CD14-positive monocyte (primary cell): ENCODE measurements around the gene CDCP2. TPM values are rescaled to one million over a fixed set of nuclear protein-coding genes. Genes with fewer than 3 reads are reported as not detected.

Experiments
- DNase-seq, 3 donors: peaks; one replicate each; pipeline ENCODE4 v3.0.0-alpha.2; 2011 to 2022
- H2AFZ ChIP-seq: 2 replicates; pipeline ENCODE4 v1.6.0; 2012; ENCODE audit warnings: mild to moderate bottlenecking, low read depth, low read length, inconsistent platforms; ENCODE audit not compliant: insufficient read depth, poor library complexity, severe bottlenecking
- H3K27ac ChIP-seq, 2 donors: 1 replicate in 1 of 2; 2 replicates in 1 of 2; pipeline ENCODE4 v1.5.1; 2012 to 2013; ENCODE audit warnings: low read length in 2 of 2, control low read depth in 1 of 2, inconsistent platforms in 1 of 2, low read depth in 1 of 2, mild to moderate bottlenecking in 1 of 2
- H3K27me3 ChIP-seq, 2 donors: one replicate each; pipeline versions ENCODE4 v1.6.0 to v1.6.1; 2011 to 2013; ENCODE audit warnings: low read length in 2 of 2; ENCODE audit not compliant: control insufficient read depth in 2 of 2, insufficient read depth in 2 of 2
- H3K36me3 ChIP-seq, 2 donors: replicated peaks in 1 of 2; 1 replicate in 1 of 2; 2 replicates in 1 of 2; pipeline versions ENCODE4 v1.5.1 to v1.6.1; 2012 to 2013; ENCODE audit warnings: low read length in 2 of 2, control low read depth in 1 of 2, inconsistent platforms in 1 of 2, mild to moderate bottlenecking in 1 of 2; ENCODE audit not compliant: insufficient read depth in 2 of 2, control insufficient read depth in 1 of 2
- H3K4me1 ChIP-seq, 2 donors: 1 replicate in 1 of 2; 2 replicates in 1 of 2; pipeline versions ENCODE4 v1.5.1 to v1.6.1; 2012 to 2013; ENCODE audit warnings: low read length in 2 of 2, control low read depth in 1 of 2, inconsistent platforms in 1 of 2, mild to moderate bottlenecking in 1 of 2, moderate library complexity in 1 of 2; ENCODE audit not compliant: insufficient read depth in 2 of 2, control insufficient read depth in 1 of 2
- H3K4me2 ChIP-seq: replicated peaks from 2 replicates; pipeline ENCODE3; 2012; ENCODE audit warnings: low read length, moderate library complexity, mild to moderate bottlenecking; ENCODE audit not compliant: poor library complexity, severe bottlenecking; ENCODE audit errors: extremely low read depth
- H3K4me3 ChIP-seq, 3 experiments: fragments of 200-600 bp in 1 of 3; sonication (generic) in 1 of 3; replicated peaks in 1 of 3; 1 replicate in 2 of 3; 2 replicates in 1 of 3; pipeline ENCODE4 v1.5.1; 2011 to 2013; ENCODE audit warnings: low read length in 3 of 3, mild to moderate bottlenecking in 3 of 3, control low read depth in 2 of 3, low read depth in 2 of 3, inconsistent platforms in 1 of 3, moderate library complexity in 1 of 3
- H3K79me2 ChIP-seq: 2 replicates; pipeline ENCODE4 v1.6.0; 2012; ENCODE audit warnings: mild to moderate bottlenecking, control low read depth, inconsistent platforms, low read length, moderate library complexity; ENCODE audit not compliant: insufficient read depth
- H3K9ac ChIP-seq: 2 replicates; pipeline ENCODE4 v1.6.0; 2017; ENCODE audit warnings: low read length, mild to moderate bottlenecking; ENCODE audit not compliant: insufficient read depth, poor library complexity, severe bottlenecking
- H3K9me3 ChIP-seq, 2 donors: replicated peaks in 1 of 2; 1 replicate in 1 of 2; 2 replicates in 1 of 2; pipeline versions ENCODE4 v1.5.1 to v1.6.1; 2012 to 2013; ENCODE audit warnings: low read length in 2 of 2, control low read depth in 1 of 2; ENCODE audit not compliant: control insufficient read depth in 1 of 2, insufficient read depth in 1 of 2
- H4K20me1 ChIP-seq: 2 replicates; pipeline ENCODE4 v1.6.0; 2012; ENCODE audit warnings: mild to moderate bottlenecking, low read length, control low read depth, moderate library complexity; ENCODE audit not compliant: insufficient read depth
- H3K27ac Mint-ChIP-seq, 7 donors: one replicate each; pipeline ENCODE4 v1.8.0; 2020; ENCODE audit warnings: mild to moderate bottlenecking in 7 of 7, mixed read lengths in 7 of 7, moderate library complexity in 6 of 7, inconsistent platforms in 2 of 7
- H3K27me3 Mint-ChIP-seq, 3 donors: one replicate each; pipeline ENCODE4 v1.8.0; 2021 to 2022; ENCODE audit warnings: low read depth in 3 of 3, mild to moderate bottlenecking in 3 of 3, mixed read lengths in 3 of 3, moderate library complexity in 3 of 3, inconsistent platforms in 1 of 3
- H3K36me3 Mint-ChIP-seq, 2 donors: one replicate each; pipeline ENCODE4 v1.8.0; 2020; ENCODE audit warnings: mixed read lengths in 2 of 2, inconsistent platforms in 1 of 2, mild to moderate bottlenecking in 1 of 2
- H3K4me1 Mint-ChIP-seq: one replicate; pipeline ENCODE4 v1.8.0; 2020; ENCODE audit warnings: mild to moderate bottlenecking, mixed read lengths
- H3K4me3 Mint-ChIP-seq, 2 donors: one replicate each; pipeline ENCODE4 v1.8.0; 2020; ENCODE audit warnings: mild to moderate bottlenecking in 2 of 2, mixed read lengths in 2 of 2, moderate library complexity in 1 of 2
- H3K9me3 Mint-ChIP-seq, 7 donors: one replicate each; pipeline ENCODE4 v1.8.0; 2020 to 2022; ENCODE audit warnings: mixed read lengths in 7 of 7, mild to moderate bottlenecking in 6 of 7, moderate library complexity in 6 of 7, inconsistent platforms in 2 of 7
- CTCF ChIP-seq: fragments of 200-600 bp; IDR thresholded peaks from one replicate; pipeline ENCODE4 v1.8.0; 2022; ENCODE audit warnings: antibody characterized with exemption, mild to moderate bottlenecking
- WGBS: methylation state at CpG from one replicate; pipeline ENCODE4 v1.1.5; 2013; ENCODE audit warnings: missing lambda C conversion rate; ENCODE audit not compliant: insufficient coverage; 5-methylcytosine and 5-hydroxymethylcytosine counted together
- intact Hi-C, 2 donors: fragments of 100-400 bp; cut with micrococcal nuclease; formaldehyde crosslinking; loops; one replicate each; pipeline versions ENCODE4 v1.15.0 to v1.15.1; 2023
- polyA plus RNA-seq, 3 donors: library from polyadenylated mRNA; depleted of rRNA in 1 of 3; unstranded in 2 of 3; stranded (reverse) in 1 of 3; fragments of 300-500 nt in 2 of 3; fragments of >200 nt in 1 of 3; fragmentation: Illumina TruSeq in 2 of 3; gene quantifications; 1 replicate in 2 of 3; 2 replicates in 1 of 3; pipeline ENCODE4 v1.2.3, GENCODE V29; 2012 to 2021

CDCP2 gene
- polyA plus RNA-seq, 3 donors, result 0.09 TPM; not detected in 2

GRCh38 chr1:54158071-54158470, 5.3 kb upstream of the CDCP2 start:
- Histone ChIP-seq H3K4me1 (peaks cover 4% of the 10 kb centered on the region in 2 donors), H3K27ac (no peak overlapping the region), H3K27me3 (no peaks in the 10 kb centered on the region), H3K4me2 (no peak overlapping the region), H3K9me3 (no peaks in the 10 kb centered on the region), H3K9ac (no peak overlapping the region), H2AFZ (no peak overlapping the region), H4K20me1 (no peaks in the 10 kb centered on the region), H3K36me3 (no peaks in the 10 kb centered on the region), H3K4me3 (no peak overlapping the region), H3K79me2 (no peaks in the 10 kb centered on the region)
- Mint-ChIP-seq H3K27me3 (peaks cover 0 to 3% (median 0%) of the 10 kb centered on the region in 3 donors), H3K4me3 (no peak overlapping the region), H3K9me3 (peaks cover 0 to 7% (median 1%) of the 10 kb centered on the region in 7 donors), H3K36me3 (no peaks in the 10 kb centered on the region), H3K27ac (no peak overlapping the region), H3K4me1 (peaks cover 14% of the 10 kb centered on the region)
- TF ChIP-seq CTCF, result no peak
- intact Hi-C loops, result no loop called here
- WGBS, result 100% methylated on average over 2 of the region's 3 CpGs
- no peak for DNase-seq

GRCh38 chr1:54157401-54157800, 4.6 kb upstream of the CDCP2 start:
- peaks cover 0 to 3% (median 0%) of the 10 kb centered on the region in 3 donors for H3K27me3 Mint-ChIP-seq
- peaks cover 0 to 7% (median 1%) of the 10 kb centered on the region in 7 donors for H3K9me3 Mint-ChIP-seq
- no peaks in the 10 kb centered on the region for H3K79me2 ChIP-seq
- peaks cover 4% of the 10 kb centered on the region in 2 donors for H3K4me1 ChIP-seq
- DNase-seq, result no peak
- intact Hi-C loops, result no loop called here
- H3K4me3 ChIP-seq, result no peak overlapping the region
- H2AFZ ChIP-seq, result no peak overlapping the region
- peaks cover 14% of the 10 kb centered on the region for H3K4me1 Mint-ChIP-seq
- 86% methylated on average over 1 of the region's 6 CpGs for WGBS
- no peaks in the 10 kb centered on the region for H3K27me3 ChIP-seq
- H3K36me3 Mint-ChIP-seq, result no peaks in the 10 kb centered on the region
- no peaks in the 10 kb centered on the region for H3K9me3 ChIP-seq
- H3K4me2 ChIP-seq, result no peak overlapping the region
- H3K27ac Mint-ChIP-seq, result peak overlapping the region in 1 of 7 donors; percentile 45
- no peaks in the 10 kb centered on the region for H3K36me3 ChIP-seq
- H3K27ac ChIP-seq, result no peak overlapping the region
- no peak for TF ChIP-seq CTCF
- no peak overlapping the region for H3K4me3 Mint-ChIP-seq
- no peaks in the 10 kb centered on the region for H4K20me1 ChIP-seq
- no peak overlapping the region for H3K9ac ChIP-seq
